Keratinocyte (primary cell): ENCODE results near the gene DCLK2. TPM values are rescaled to one million over a fixed set of nuclear protein-coding genes. Genes with fewer than 3 reads are reported as not detected.

Experiments used
- DNase-seq: peaks from one replicate; pipeline ENCODE4 v3.0.0-alpha.2; 2011; ENCODE audit warnings: low read depth, missing footprints, low spot score
- FAIRE-seq: peaks from 2 replicates; lab custom pipeline; 2011; peaks lifted over from hg19 to GRCh38; lab: Jason Lieb, UNC
- H2AFZ ChIP-seq: 2 replicates; pipeline ENCODE4 v1.6.0; 2012; ENCODE audit warnings: low read length, control low read depth, inconsistent platforms; ENCODE audit not compliant: control insufficient read depth
- H3K27ac ChIP-seq: 2 replicates; pipeline ENCODE4 v1.5.1; 2011; ENCODE audit warnings: low read length; ENCODE audit not compliant: control insufficient read depth, insufficient read depth
- H3K27me3 ChIP-seq: 3 replicates; pipeline ENCODE4 v1.6.0; 2011; ENCODE audit warnings: low read length; ENCODE audit not compliant: control insufficient read depth, insufficient read depth; ENCODE audit errors: extremely low read depth
- H3K36me3 ChIP-seq, 2 experiments: 2 replicates in 1 of 2; 3 replicates in 1 of 2; pipeline ENCODE4 v1.5.1; 2011; ENCODE audit warnings: low read length in 2 of 2, mild to moderate bottlenecking in 1 of 2; ENCODE audit not compliant: control insufficient read depth in 2 of 2, insufficient read depth in 2 of 2; ENCODE audit errors: extremely low read depth in 1 of 2
- H3K4me1 ChIP-seq: 3 replicates; pipeline ENCODE4 v1.5.1; 2011; ENCODE audit warnings: low read length; ENCODE audit not compliant: control insufficient read depth, insufficient read depth; ENCODE audit errors: extremely low read depth
- H3K4me2 ChIP-seq: 3 replicates; pipeline ENCODE4 v1.6.0; 2011; ENCODE audit warnings: low read depth, low read length; ENCODE audit not compliant: control insufficient read depth, insufficient read depth; ENCODE audit errors: extremely low read depth
- H3K4me3 ChIP-seq, 3 experiments: fragments of 200-600 bp in 1 of 3; sonication (generic) in 1 of 3; 2 replicates in 2 of 3; 3 replicates in 1 of 3; pipeline ENCODE4 v1.5.1; 2011 to 2016; ENCODE audit warnings: low read length in 3 of 3, mild to moderate bottlenecking in 3 of 3, control low read depth in 2 of 3, inconsistent platforms in 1 of 3, low read depth in 1 of 3, mixed read lengths in 1 of 3, mixed run types in 1 of 3, moderate library complexity in 1 of 3; ENCODE audit not compliant: control insufficient read depth in 2 of 3, insufficient read depth in 2 of 3; ENCODE audit errors: extremely low read depth in 1 of 3
- H3K79me2 ChIP-seq: 2 replicates; pipeline ENCODE4 v1.6.0; 2012; ENCODE audit warnings: low read length; ENCODE audit not compliant: control insufficient read depth, insufficient read depth
- H3K9ac ChIP-seq: 3 replicates; pipeline ENCODE4 v1.6.0; 2011; ENCODE audit warnings: low read length; ENCODE audit not compliant: control insufficient read depth, insufficient read depth; ENCODE audit errors: extremely low read depth
- H3K9me1 ChIP-seq: 3 replicates; pipeline ENCODE4 v1.6.0; 2011; ENCODE audit warnings: low read length; ENCODE audit not compliant: control insufficient read depth, insufficient read depth; ENCODE audit errors: extremely low read depth
- H3K9me3 ChIP-seq: 2 replicates; pipeline ENCODE4 v1.5.1; 2012; ENCODE audit warnings: low read depth, low read length; ENCODE audit not compliant: control insufficient read depth
- H4K20me1 ChIP-seq: 3 replicates; pipeline ENCODE4 v1.6.0; 2011; ENCODE audit warnings: low read length; ENCODE audit not compliant: control insufficient read depth, insufficient read depth; ENCODE audit errors: extremely low read depth
- EZH2 ChIP-seq: IDR thresholded peaks from one replicate; pipeline ENCODE4 v1.6.1; 2012; ENCODE audit warnings: inconsistent platforms, mild to moderate bottlenecking, low read length, moderate library complexity
- dilution Hi-C: fragments of 300-500 bp; cut with MboI; formaldehyde crosslinking; loops from one replicate; pipeline ENCODE4 v1.7.0; 2020; ENCODE audit warnings: low sequenced_read_pairs; ENCODE audit not compliant: extremely low pct_ligation_motif_present
- polyA plus RNA-seq, 5 experiments: library from polyadenylated mRNA; depleted of rRNA in 3 of 5; stranded (reverse) in 3 of 5; stranded (forward) in 1 of 5; unstranded in 1 of 5; fragments of >200 nt; gene quantifications; 1 replicate in 1 of 5; 2 replicates in 3 of 5; 3 replicates in 1 of 5; pipeline versions ENCODE4 v1.2.1 to v1.2.3, GENCODE V29; 2011 to 2012; ENCODE audit warnings: missing spikeins in 2 of 5, low read depth in 1 of 5, low replicate concordance in 1 of 5
- TF ChIP-seq, protein P1 (sequence below), 3 experiments: IDR thresholded peaks in 1 of 3; conservative IDR thresholded peaks in 1 of 3; optimal IDR thresholded peaks in 1 of 3; 2 replicates in 2 of 3; 3 replicates in 1 of 3; pipeline versions ENCODE3 to v1.5.1; 2011; ENCODE audit warnings: low read length in 3 of 3, mild to moderate bottlenecking in 3 of 3, moderate library complexity in 2 of 3, control low read depth in 1 of 3, inconsistent platforms in 1 of 3; ENCODE audit not compliant: insufficient read depth in 2 of 3; ENCODE audit errors: extremely low read depth in 1 of 3

DCLK2 gene
- polyA plus RNA-seq, 1 donor (not counting 4 experiments of a cell fraction or from before 2014, with no cell fraction given): 0.07 TPM

DNA sequence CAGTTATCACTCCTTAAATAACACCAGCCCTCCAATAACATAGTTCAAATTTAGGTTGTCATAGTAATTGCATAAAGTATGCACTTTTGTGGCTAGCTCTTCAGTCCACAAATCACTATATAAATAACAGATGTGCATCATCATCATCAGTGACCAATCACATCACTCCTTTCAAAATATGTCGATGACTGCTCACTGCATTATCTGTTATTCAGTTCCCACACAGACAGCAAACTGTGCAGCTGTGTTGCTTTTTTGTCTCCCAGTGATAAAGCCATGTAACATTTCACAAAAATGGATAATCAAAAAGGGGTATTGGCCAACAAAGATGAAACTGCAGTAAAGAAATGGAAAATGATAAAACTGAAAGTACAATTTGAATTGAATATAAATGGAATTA, 205.4 kb downstream of the DCLK2 start:
- no peak overlapping the region for H3K4me2 ChIP-seq
- FAIRE-seq (no peak), DNase-seq (no peak)
- no peaks in the 10 kb centered on the region for H3K9me3 ChIP-seq
- H3K27me3 ChIP-seq: no peaks in the 10 kb centered on the region
- no peaks in the 10 kb centered on the region for H4K20me1 ChIP-seq
- dilution Hi-C loops: no loop called here
- no peak overlapping the region for H3K4me3 ChIP-seq
- TF ChIP-seq, protein P1, sequence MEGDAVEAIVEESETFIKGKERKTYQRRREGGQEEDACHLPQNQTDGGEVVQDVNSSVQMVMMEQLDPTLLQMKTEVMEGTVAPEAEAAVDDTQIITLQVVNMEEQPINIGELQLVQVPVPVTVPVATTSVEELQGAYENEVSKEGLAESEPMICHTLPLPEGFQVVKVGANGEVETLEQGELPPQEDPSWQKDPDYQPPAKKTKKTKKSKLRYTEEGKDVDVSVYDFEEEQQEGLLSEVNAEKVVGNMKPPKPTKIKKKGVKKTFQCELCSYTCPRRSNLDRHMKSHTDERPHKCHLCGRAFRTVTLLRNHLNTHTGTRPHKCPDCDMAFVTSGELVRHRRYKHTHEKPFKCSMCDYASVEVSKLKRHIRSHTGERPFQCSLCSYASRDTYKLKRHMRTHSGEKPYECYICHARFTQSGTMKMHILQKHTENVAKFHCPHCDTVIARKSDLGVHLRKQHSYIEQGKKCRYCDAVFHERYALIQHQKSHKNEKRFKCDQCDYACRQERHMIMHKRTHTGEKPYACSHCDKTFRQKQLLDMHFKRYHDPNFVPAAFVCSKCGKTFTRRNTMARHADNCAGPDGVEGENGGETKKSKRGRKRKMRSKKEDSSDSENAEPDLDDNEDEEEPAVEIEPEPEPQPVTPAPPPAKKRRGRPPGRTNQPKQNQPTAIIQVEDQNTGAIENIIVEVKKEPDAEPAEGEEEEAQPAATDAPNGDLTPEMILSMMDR (optimal IDR thresholded peaks at IDR 0.05 in 1 of 3, IDR thresholded peaks at IDR 0.05 in 1 of 3, conservative IDR thresholded peaks at IDR 0.05 in 1 of 3; ENCODE audit: extremely low read depth in 1 of 3, insufficient read depth in 2 of 3, low read length in 3 of 3): no peak
- TF ChIP-seq EZH2: no peak
- H3K9me1 ChIP-seq: no peaks in the 10 kb centered on the region
- no peak overlapping the region for H3K27ac ChIP-seq
- no peak overlapping the region for H2AFZ ChIP-seq
- H3K9ac ChIP-seq: no peak overlapping the region
- peaks cover 0 to 4% of the 10 kb centered on the region in 2 experiments for H3K36me3 ChIP-seq
- H3K4me1 ChIP-seq: peaks cover 12% of the 10 kb centered on the region
- H3K79me2 ChIP-seq: no peaks in the 10 kb centered on the region

DNA sequence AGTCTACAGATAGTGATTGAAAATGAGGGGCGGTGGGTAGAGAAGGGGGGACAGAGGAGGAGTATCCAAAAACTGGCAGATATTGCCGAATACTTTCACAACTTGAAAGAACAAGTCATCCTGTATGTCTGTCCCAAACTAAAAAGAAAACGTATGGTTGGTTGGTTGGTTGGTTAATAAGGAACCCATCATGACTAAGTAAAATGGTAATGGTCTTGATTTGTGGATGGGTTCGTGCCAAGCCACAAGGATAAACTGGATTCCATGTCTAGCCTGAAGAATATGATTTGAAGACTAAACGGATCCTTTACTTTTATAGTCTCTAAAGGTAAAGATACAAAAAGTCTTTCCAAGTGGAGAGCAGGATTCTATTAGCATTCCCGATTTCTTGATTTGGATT, 208.4 kb downstream of the DCLK2 start:
- TF ChIP-seq EZH2: no peak
- TF ChIP-seq, protein P1 (optimal IDR thresholded peaks at IDR 0.05 in 1 of 3, IDR thresholded peaks at IDR 0.05 in 1 of 3, conservative IDR thresholded peaks at IDR 0.05 in 1 of 3; ENCODE audit: extremely low read depth in 1 of 3, insufficient read depth in 2 of 3, low read length in 3 of 3): no peak
- FAIRE-seq (no peak), DNase-seq (no peak)
- Histone ChIP-seq H3K4me2 (no peak overlapping the region), H3K27me3 (no peaks in the 10 kb centered on the region), H3K79me2 (no peaks in the 10 kb centered on the region), H3K9me3 (no peaks in the 10 kb centered on the region), H3K27ac (no peak overlapping the region), H3K9me1 (no peaks in the 10 kb centered on the region), H2AFZ (no peak overlapping the region), H3K4me1 (no peaks in the 10 kb centered on the region), H3K9ac (no peak overlapping the region), H3K36me3 (peaks cover 0 to 2% of the 10 kb centered on the region in 2 experiments), H4K20me1 (no peaks in the 10 kb centered on the region), H3K4me3 (no peak overlapping the region)
- dilution Hi-C loops: no loop called here
